Hippocampal formation (tissue), 2 donors: ENCODE results near the gene APBA2.

Source experiments
- DNase-seq, 2 donors: peaks; one replicate each; lab custom pipeline; 2025; lab: John Stamatoyannopoulos, UW

The APBA2 gene

DNA sequence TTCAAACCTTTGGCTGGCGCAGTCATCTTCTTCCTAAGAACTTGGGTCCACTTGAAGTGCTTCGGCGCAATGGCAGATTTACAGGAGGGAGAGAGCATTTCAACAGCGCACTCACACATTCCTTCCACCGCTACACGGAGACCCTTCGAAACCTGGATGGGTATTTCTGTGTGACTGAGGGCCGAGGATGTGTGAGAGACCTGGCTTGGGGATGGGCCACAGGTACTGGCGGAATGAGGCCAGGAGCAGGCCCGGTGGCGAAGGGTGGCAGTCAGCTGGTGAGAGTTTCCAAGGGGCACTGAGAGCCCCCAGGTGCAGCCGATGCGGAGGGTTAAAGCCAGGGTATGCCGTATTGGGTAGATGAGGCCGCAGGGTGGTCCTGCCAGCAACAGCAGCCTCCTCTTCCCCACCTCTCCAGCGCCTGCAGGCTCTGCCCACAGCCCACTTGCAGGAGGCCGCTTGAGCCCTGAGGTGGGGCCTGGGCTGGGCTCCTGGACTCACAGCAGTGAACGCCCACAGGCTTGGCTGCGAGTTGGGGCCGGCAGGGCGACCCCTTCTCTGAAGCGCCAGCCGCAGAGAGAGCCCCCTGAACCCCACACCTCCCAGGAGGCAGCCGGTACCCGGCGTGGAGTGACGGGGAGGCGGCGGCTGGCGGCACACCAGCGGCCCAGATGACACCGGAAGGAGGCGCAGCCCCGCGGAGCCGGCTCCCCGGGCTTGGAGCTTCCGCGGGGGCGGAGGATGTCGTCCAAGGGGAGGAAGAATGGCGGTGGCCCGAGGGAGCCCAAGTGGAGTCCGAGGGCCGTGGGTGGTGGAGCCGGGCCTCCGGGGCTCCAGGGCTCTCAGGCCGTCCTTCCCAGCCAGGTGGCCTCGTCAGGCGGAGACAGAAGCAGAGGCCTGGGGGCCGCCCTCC lies 217.4 kb downstream of the APBA2 start:
- no peak for DNase-seq

DNA sequence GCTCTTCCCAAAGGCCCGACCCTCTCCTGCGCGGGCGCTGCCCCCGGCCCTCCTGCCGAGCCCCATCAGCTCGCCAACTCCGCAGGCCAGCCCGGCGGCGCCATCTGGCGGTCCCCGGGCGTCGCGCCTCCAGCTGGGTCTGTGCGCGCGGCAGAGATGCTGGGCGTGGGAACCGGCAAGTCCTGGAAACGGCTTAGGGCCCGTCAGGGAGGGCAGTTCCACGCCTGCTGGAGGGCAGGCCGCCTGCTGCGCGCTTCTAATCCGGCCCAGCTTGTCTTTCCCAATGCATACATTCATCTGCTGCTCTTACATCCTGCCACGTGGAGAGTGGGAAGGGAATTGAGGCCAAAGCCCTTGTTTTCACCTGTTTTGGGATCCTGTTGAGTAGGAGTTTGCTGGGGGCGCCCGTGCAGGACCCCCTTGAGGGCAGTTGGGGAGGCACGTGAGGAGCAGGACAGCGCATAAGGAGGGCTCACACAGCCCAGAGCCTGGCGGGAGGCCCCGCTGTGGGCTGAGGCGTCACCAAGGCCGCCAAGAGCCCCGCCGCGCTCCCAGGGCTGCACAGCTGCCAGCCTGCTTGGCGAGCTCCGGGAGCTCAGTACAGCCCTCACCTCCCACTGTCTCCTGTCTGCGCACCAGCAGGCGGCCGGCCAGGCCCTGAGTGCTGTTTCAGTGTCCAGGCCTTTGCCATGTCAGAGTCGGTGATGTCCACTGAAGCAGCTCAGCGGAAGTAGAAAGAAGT lies 218.2 kb downstream of the APBA2 start:
- DNase-seq = peak; percentile 52 to 75

GRCh38 chr15:29104566-29104880 lies 218.7 kb downstream of the APBA2 start:
- no peak for DNase-seq

GRCh38 chr15:29105151-29105854 lies 219.5 kb downstream of the APBA2 start:
- DNase-seq = no peak

DNA sequence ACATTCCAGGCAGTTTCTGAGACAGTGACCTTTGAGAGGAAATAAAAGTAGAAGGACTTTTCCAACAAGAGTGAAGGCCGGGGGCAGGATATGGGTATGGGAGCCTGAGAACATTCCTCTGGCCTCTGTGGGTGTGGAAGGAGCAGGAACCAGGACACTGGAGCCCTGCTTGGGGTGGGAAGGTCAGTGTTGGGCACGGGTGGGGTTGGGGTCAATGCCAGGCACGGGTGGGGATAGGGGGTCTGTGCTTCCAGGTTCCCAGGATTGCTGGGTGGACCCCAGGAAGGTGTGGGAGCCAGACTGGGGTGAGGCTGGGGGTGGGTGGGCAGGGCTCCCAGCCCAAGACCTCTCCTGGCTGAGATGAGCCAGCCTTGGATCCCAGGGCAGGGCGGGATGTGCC lies 220.3 kb downstream of the APBA2 start:
- DNase-seq = no peak

DNA sequence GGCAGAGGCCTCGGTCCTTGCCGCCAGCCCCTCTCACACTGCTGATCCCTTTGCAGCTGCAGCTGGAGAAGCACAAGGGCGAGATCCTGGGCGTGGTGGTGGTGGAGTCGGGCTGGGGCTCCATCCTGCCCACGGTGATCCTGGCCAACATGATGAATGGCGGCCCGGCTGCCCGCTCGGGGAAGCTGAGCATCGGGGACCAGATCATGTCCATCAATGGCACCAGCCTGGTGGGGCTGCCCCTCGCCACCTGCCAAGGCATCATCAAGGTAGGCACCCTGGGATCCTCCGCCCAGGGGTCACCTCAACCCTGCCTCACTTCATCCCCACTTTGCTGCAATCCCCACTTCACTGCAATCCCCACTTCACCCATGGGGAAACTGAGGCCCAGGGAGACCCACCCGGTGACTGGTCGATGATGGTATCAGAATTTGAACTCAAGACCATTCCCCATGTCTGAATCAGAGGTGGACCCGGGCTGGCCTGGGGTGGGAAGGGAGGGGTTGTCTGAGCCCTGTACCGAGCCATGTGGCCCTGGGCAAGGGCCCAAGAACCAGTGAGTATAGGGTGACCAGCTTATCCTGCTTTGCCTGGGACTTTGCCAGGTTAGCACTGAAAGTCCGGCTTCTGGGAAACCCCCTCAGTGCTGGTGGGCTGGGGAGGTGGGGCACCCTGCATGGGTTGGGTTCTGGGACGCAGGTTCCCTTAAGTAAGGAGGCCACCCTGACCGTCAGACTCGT lies 220.9 kb downstream of the APBA2 start:
- DNase-seq = no peak

- no peak for DNase-seq
Measured at GRCh38 chr15:29107291-29107890, 221.6 kb downstream of the APBA2 start.

DNA sequence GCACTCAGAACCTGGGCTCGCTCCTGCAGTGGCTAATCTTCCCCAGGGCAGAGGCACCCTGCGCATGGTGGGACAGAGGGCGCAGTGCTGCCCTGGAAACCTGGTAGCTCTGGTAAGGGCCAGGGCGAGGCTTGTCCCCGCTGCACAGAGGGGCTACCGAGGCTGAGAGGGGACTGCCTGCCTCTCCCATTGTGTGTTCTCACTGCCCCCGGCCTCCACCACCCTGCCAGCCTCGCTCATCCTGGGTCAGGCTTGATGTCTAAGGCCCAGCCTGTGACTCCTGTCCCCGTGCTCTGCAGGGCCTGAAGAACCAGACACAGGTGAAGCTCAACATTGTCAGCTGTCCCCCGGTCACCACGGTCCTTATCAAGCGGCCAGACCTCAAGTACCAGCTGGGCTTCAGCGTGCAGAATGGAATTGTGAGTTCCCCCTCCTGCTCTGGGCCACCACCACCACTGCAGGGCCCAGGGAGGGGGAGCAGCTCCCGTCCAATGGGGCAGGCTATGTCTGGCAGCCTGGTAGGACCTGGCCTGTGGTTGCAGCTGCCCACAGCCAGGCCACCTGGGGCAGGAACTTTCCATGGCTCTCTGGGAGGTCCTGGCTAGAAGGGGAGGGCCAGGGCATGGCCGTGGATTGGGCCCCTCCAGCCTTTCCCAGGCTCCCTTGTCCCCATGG lies 222.3 kb downstream of the APBA2 start:
- DNase-seq = no peak

DNA sequence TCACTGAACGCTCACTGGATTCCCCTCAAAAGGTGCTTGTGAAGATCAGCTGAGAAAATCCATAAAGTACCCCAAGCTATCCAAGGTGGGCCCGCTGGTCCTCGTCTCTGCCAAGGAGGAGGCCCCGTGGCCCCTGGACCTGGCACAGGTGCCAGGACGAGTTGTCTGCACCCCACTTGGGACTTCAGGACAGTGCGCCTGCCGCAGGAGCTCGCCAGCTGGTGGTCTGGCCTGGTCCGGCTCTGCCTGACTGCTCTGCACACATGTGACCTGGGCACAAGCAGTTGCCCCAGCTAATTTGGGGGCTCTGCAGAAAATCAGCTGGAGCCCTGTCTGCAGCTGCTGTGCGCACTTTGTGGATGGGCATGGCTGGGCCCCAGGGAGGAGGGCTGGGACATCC lies 224.0 kb downstream of the APBA2 start:
- no peak for DNase-seq

- DNase-seq = no peak
Measured at GRCh38 chr15:29110176-29110575, 224.4 kb downstream of the APBA2 start.

GRCh38 chr15:29110733-29111132 lies 225.0 kb downstream of the APBA2 start:
- DNase-seq = no peak

GRCh38 chr15:29111705-29112281 lies 226.0 kb downstream of the APBA2 start:
- no peak for DNase-seq

- no peak for DNase-seq
Measured at GRCh38 chr15:29113336-29114220, 227.8 kb downstream of the APBA2 start.

- no peak for DNase-seq
Measured at GRCh38 chr15:29114221-29115092, 228.7 kb downstream of the APBA2 start.

- DNase-seq = peak in 1 of 2 donors; percentile 26
Measured at GRCh38 chr15:29115093-29115991, 229.6 kb downstream of the APBA2 start.

GRCh38 chr15:29116970-29117700 lies 231.4 kb downstream of the APBA2 start:
- DNase-seq = no peak

DNA sequence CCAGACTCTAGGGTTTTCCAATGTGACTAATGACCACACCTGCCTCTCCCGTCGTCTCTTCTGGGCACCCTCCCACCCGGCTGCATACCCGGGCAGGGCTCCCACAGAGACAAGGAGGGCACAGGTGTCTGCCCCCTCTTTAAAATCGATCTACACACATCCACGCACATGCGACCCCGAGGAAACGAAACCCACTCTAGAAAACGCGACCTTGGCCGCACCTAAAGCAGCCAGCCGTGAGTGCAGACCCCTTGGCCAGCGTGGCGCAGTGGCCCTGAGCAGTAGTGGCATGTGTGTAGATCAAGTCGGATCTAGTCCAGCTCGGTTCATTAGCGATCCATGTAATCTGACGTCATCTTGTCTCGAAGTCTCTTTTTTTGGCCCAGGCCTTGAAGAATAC lies 232.0 kb downstream of the APBA2 start:
- no peak for DNase-seq
